Measurements from ENCODE around the gene C1R.

GRCh38 chr12:7064516-7064915 lies 27.7 kb downstream of the C1R start:
- TF ChIP-seq CTCF (IDR thresholded peaks at IDR 0.05; ENCODE audit: insufficient read depth, low read length) (no peak), POLR2AphosphoS5 (IDR thresholded peaks at IDR 0.05; ENCODE audit: low read depth) (no peak), GABPA (IDR thresholded peaks at IDR 0.05; ENCODE audit: low read depth) (no peak), REST (IDR thresholded peaks at IDR 0.05; ENCODE audit: insufficient replicate concordance, low read depth) (no peak)
